Activated T-cell treated with anti-CD3 and anti-CD28 coated beads, Interleukin-2, amount 50 U/mL, for 24 hours (primary cell): ENCODE measurements around the gene TMEM151A.

Experiments used
- DNase-seq: peaks from one replicate; pipeline ENCODE4 v3.0.0-alpha.2; 2020
- H3K27ac Mint-ChIP-seq: 2 replicates; pipeline ENCODE4 v1.8.0; 2020; ENCODE audit warnings: mild to moderate bottlenecking, mixed read lengths
- H3K27me3 Mint-ChIP-seq: 2 replicates; pipeline ENCODE4 v1.8.0; 2020; ENCODE audit warnings: mixed read lengths
- H3K36me3 Mint-ChIP-seq: 2 replicates; pipeline ENCODE4 v1.8.0; 2020; ENCODE audit warnings: low read depth, mixed read lengths
- H3K4me1 Mint-ChIP-seq: 2 replicates; pipeline ENCODE4 v1.8.0; 2020; ENCODE audit warnings: low read depth, mixed read lengths
- H3K4me3 Mint-ChIP-seq: 2 replicates; pipeline ENCODE4 v1.8.0; 2020; ENCODE audit warnings: mild to moderate bottlenecking, moderate library complexity, mixed read lengths
- H3K9me3 Mint-ChIP-seq: 2 replicates; pipeline ENCODE4 v1.8.0; 2020; ENCODE audit warnings: mixed read lengths

The TMEM151A gene

DNA sequence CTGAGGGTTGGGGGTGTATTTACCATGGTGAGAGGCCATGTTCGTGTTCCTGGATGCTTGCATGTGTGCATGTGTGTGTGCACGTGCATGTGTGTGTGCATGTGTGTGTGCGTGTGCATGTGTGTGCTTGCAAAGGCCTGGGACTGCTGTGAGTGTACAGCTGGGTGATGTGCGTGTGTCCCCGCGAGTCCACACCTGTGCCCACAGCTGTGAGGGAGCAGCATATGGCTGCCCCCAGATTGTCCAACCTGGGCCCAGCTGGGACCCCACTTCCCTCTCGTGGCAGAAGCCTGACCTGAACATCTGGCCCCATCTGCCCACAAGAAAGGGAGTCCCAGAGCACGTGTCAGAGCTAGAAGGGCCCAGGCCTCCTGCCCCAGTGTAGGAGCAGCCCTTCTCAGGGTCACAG lies 33.6 kb downstream of the TMEM151A start:
- no peaks in the 10 kb centered on the region for H3K9me3 Mint-ChIP-seq
- H3K27ac Mint-ChIP-seq, result peak overlapping the region; percentile 64
- H3K4me1 Mint-ChIP-seq, result peaks cover 48% of the 10 kb centered on the region
- no peaks in the 10 kb centered on the region for H3K36me3 Mint-ChIP-seq
- DNase-seq, result no peak
- no peak overlapping the region for H3K4me3 Mint-ChIP-seq
- no peaks in the 10 kb centered on the region for H3K27me3 Mint-ChIP-seq

DNA sequence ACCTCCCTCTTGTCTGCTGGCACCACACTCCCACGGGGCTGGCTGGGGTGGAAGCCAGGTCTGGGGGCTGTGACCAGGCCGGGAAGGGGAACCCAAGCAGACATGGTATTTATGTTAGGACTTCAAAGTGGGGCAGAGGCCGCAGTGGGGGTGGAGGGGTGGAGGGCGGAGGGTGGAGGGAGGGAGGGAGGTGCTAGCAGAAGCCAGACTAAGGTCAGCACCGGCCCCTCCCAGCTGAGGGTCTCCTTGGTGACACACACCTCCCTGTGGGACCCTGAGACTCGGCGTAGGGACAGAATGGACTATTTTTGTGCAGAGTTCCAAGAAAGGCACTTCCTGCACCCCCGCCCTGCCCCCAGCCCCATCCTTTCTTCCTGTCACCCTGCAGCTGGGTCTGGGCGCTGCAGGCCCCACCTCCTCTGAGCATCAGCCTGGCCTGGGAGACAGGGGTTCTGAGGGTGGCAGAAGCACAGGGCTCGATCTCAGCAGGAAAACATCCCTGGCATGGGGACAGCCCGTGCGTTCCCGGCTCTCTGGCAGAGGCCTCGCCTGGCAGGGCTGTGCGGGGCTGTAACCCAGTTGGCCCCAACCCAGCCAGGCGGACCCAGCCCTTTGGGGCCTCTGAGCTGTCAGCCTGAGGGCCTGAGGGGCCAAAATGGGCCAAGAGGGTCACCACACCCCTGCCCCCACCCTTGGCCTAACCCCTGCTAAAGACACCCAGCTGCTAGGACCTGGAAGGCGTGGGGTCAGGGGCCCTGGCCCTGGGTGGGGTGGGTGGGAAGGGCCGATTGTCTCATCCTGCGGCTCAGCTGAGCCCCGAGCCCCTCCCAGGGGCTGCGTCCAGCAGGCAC lies 34.8 kb downstream of the TMEM151A start:
- peak overlapping the region; percentile 64 for H3K27ac Mint-ChIP-seq
- no peak overlapping the region for H3K4me3 Mint-ChIP-seq
- peak; percentile 66 for DNase-seq
- H3K9me3 Mint-ChIP-seq, result no peaks in the 10 kb centered on the region
- no peaks in the 10 kb centered on the region for H3K36me3 Mint-ChIP-seq
- H3K27me3 Mint-ChIP-seq, result no peaks in the 10 kb centered on the region
- peaks cover 48% of the 10 kb centered on the region for H3K4me1 Mint-ChIP-seq

DNA sequence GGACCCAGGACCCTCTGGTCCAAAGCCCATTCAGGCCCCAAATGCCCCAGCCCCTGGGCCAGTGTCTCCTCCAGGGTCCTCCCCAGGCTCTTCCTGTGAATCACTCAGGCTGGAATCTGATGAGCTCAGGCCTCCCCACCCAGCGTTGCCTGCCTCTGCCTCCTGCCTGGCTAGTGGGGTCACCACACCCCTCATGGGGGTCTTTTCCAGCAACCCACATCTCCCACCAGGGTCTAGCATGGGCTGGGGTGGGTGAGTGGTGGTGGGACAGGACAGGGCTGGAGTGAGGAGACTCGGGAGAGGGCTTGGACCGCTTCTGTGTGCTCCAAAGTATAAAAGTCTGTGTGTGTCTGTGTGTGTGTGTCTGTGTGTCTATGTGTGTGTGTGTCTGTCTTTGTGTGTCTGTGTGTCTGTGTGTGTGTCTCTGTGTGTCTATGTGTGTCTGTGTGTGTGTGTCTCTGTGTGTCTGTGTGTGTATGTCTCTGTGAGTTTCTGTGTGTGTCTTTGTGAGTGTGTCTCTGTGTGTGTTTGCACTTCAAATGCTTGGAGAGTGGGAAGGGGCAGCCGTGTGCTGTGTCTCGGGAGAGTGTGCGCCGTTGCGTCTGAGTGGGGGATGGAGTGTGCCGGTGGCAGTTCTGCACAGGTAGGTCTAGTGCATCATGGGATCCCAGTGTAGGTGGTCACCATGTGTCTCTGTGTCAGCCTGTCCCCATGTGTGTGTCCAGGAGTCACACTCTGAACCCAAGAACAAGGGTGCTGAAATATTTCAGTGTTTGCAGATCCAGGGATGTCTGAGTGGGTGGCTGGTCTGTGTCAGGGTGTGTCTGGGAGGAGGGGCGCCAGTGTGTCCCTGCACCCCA lies 35.7 kb downstream of the TMEM151A start:
- Mint-ChIP-seq H3K9me3 (no peaks in the 10 kb centered on the region), H3K36me3 (no peaks in the 10 kb centered on the region), H3K27ac (peak overlapping the region; percentile 50), H3K4me1 (peaks cover 46% of the 10 kb centered on the region), H3K27me3 (no peaks in the 10 kb centered on the region), H3K4me3 (no peak overlapping the region)
- DNase-seq, result no peak

DNA sequence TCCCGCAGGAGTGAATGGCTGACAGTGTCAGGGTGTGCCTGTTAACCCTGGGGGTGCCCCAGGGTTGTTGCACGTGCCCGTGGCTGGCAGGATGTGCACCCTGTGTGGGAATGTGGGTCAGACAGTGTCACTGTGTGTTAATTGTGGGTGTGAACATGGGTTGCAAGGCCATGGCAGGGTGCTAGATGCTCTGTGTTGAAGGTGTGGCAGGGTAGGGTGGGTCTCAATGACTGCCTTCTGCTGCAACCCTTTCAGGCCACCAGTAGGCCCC lies 36.3 kb downstream of the TMEM151A start:
- Mint-ChIP-seq H3K9me3 (no peaks in the 10 kb centered on the region), H3K27me3 (no peaks in the 10 kb centered on the region), H3K4me1 (peaks cover 43% of the 10 kb centered on the region), H3K27ac (peak overlapping the region; percentile 50), H3K36me3 (no peaks in the 10 kb centered on the region), H3K4me3 (no peak overlapping the region)
- DNase-seq, result no peak

DNA sequence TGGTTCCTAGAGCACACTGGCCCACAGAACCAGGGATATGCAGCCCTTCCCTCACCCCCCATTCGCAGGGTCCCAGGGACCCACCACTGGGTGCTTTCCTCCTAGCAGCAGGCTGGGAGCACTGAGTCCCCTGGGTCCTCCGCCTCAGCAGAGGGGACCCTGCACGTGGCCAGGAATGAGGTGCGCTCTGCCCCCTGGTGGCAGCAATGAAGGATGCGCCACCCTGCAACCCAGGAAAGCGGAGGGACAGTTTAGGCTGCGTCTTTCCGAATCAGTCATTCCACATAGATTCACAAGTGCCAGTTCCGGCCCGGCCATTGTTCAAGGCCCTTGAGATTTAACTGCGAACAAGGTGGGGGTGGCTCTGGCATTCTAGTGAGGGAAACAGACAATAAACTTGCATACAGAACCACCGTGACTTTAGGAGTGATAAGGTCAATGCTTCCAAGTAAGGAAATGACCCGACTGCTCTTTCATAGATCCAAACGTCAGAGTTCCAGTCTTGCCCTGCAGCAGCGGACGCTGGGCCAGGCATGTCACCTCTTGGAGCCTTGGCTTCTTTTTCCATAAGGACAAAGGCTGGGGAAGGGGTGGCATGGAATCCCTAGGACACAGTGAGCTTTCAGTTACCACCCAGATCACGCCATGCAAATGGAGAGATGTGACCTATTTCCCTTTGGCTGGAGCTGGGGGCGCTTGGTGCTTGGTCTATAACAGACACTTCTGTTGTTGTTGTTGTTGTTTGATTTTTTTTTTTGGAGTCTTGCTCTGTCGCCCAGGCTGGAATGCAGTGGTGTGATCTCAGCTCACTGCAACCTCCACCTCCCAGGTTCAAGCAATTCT lies 36.8 kb downstream of the TMEM151A start:
- H3K4me1 Mint-ChIP-seq, result peaks cover 43% of the 10 kb centered on the region
- peak; percentile 91 for DNase-seq
- peak overlapping the region; percentile 41 for H3K4me3 Mint-ChIP-seq
- no peaks in the 10 kb centered on the region for H3K9me3 Mint-ChIP-seq
- no peaks in the 10 kb centered on the region for H3K36me3 Mint-ChIP-seq
- H3K27me3 Mint-ChIP-seq, result no peaks in the 10 kb centered on the region
- H3K27ac Mint-ChIP-seq, result peak overlapping the region; percentile 50

DNA sequence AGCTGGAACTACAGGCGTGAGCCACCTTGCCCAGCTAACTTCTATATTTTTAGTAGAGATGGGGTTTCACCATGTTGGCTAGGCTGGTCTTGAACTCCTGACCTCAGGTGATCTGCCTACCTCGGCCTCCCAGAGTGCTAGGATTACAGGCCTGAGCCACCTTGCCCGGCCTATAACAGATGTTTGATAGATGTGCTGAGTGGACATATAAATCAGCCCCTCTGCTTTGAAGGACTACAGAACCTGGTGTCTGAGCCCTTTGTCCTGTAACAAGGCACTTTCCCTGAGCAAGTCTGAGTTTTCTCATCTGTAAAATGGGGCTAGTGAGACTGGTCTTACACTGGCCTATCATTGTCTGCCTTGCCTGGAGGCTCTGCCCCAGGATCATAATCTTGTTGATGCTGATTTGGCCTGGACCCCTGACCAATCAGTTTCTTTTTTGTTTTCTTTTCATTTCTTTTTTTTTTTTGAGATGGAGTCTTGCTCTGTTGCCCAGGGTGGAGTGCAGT lies 37.5 kb downstream of the TMEM151A start:
- no peak for DNase-seq
- H3K27me3 Mint-ChIP-seq, result no peaks in the 10 kb centered on the region
- H3K9me3 Mint-ChIP-seq, result no peaks in the 10 kb centered on the region
- no peaks in the 10 kb centered on the region for H3K36me3 Mint-ChIP-seq
- H3K4me1 Mint-ChIP-seq, result peaks cover 40% of the 10 kb centered on the region
- no peak overlapping the region for H3K27ac Mint-ChIP-seq
- no peak overlapping the region for H3K4me3 Mint-ChIP-seq

DNA sequence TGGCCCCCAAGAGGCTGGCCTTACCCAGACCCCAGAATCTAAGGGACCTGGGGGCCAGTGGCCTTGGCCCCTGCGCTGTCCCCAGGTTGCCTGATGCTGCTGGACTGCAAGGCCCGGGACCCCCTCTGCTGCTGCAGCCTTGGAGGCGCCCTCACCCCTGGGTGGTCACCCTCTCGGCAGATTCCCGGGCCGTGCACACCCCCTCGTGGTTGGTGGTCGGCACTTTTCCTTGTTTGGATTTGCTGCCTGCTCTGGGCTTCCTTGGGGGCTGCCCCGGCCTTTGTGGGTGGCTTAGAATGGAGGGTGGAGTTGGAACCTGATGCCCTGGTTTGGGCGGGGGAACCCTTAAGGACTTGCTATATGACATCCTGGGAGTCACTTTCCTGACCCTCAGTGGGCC lies 39.2 kb downstream of the TMEM151A start:
- Mint-ChIP-seq H3K4me1 (peaks cover 32% of the 10 kb centered on the region), H3K27ac (no peak overlapping the region), H3K9me3 (no peaks in the 10 kb centered on the region), H3K4me3 (no peak overlapping the region), H3K27me3 (no peaks in the 10 kb centered on the region), H3K36me3 (no peaks in the 10 kb centered on the region)
- DNase-seq, result no peak

DNA sequence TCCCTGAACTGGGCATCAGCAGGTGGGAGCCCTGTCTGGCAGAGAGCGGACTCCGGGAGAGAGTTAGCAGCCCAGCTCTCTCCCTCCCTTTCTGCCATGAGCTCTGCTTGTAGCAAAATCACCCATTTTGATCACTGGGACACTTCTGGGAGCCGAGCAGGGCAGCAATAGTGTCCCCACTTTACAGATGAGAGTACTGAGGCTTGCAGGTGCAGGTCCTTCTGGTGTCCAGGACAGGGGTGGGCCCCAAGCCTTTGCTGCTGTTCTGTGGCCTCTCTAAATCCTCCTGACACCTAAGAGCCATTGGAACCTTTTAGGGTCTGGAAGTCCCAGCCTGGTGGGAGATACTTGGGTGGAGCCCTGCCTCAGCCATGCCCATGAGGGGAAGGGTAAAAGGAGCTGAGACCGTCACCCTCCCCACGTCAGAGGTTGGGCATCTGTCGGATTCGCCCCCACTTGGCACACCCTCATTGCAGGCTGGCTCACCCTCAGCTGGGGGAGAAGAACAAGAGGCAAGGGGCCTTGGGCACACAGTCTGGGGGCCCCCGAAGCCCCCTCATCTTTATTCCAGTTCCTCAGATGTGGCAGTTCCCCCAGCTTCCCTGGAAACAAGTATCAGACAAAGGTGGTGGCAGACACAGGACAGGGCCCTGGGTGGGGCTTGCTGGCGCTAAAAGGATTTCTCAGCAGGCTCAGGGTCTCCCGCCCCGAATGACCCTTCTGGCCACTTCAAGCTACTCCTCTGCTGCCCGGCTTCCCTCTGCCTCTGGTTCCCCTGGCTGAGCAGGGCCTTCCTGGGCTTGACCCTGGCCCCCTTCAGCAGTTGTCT lies 40.1 kb downstream of the TMEM151A start:
- no peaks in the 10 kb centered on the region for H3K9me3 Mint-ChIP-seq
- DNase-seq, result no peak
- no peak overlapping the region for H3K4me3 Mint-ChIP-seq
- H3K27me3 Mint-ChIP-seq, result no peaks in the 10 kb centered on the region
- H3K36me3 Mint-ChIP-seq, result peaks cover 2% of the 10 kb centered on the region
- H3K4me1 Mint-ChIP-seq, result peaks cover 33% of the 10 kb centered on the region
- H3K27ac Mint-ChIP-seq, result no peak overlapping the region

DNA sequence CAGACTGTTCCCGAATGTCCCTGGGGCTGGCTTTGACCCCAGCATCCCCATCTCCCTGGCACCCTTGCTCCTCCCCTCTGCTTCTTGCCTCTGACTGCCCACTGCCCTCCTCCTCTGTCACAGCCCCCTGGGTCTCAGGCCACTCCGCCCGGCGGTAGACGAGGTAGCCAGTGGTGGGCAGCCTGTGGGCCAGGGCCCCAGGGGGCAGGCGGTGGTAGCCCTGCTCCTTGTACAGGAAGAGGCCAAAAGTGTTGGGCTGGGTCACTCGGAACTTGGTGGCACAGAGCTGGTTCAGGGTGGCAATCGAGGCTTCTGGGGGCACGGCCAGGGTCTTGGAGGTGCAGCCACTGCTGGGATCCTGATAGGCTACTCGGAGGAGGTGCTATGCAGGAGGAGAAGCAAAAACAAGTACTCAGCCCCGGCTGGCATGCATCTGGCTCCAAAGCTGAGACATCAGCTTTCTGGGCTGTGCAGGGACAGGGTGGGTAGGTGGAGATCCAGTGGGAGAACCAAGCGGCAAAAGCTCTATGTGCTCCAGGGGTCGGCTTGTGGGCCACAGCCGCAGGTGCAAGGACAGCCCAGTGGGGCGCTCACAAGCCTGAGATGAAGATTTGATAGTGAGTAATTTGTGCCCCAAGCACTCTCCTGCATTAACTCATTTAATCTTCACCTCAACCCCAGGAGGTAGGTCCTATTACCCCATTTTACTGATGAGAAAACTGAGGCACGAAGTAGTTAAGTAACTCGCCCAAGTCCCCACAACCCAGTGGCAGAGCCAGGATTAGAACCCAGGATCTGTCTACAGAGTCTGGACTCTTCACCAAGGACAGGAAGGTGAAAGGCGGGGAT lies 40.9 kb downstream of the TMEM151A start:
- Mint-ChIP-seq H3K9me3 (no peaks in the 10 kb centered on the region), H3K4me1 (peaks cover 34% of the 10 kb centered on the region), H3K27ac (no peak overlapping the region), H3K4me3 (no peak overlapping the region), H3K27me3 (no peaks in the 10 kb centered on the region), H3K36me3 (peaks cover 11% of the 10 kb centered on the region)
- DNase-seq, result no peak

DNA sequence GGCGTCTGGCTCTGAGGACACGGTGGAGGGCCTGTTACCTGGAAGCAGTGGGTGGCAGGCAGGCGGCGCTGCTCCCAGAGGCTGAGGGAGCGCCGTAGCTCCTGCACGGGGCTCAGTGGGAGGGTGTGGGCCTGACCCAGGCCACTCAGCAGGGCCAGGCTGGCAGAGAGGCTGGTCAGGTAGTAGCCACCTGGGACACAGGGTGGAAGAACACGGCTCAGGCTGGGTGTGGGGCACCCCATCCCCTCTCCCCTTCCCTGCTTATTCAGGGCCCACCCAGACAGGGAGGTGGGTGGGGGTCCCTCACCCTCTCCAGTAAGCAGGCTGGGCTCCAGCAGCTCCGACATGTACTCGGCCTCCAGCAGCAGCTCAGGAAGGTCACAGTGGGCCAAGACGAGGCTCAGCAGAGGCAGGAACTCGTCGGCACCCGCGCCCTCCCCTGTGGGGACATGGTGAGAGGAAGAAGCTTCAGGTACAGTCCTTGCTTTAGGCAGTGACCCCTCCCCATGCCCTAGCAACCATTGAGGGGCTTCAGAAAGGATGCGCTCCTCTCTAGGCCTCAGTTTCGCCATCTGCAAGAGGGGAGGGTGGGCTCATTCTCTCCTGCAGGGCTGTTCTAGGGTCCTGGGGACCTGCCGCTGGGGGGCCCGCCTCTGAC lies 41.7 kb downstream of the TMEM151A start:
- H3K27ac Mint-ChIP-seq, result no peak overlapping the region

DNA sequence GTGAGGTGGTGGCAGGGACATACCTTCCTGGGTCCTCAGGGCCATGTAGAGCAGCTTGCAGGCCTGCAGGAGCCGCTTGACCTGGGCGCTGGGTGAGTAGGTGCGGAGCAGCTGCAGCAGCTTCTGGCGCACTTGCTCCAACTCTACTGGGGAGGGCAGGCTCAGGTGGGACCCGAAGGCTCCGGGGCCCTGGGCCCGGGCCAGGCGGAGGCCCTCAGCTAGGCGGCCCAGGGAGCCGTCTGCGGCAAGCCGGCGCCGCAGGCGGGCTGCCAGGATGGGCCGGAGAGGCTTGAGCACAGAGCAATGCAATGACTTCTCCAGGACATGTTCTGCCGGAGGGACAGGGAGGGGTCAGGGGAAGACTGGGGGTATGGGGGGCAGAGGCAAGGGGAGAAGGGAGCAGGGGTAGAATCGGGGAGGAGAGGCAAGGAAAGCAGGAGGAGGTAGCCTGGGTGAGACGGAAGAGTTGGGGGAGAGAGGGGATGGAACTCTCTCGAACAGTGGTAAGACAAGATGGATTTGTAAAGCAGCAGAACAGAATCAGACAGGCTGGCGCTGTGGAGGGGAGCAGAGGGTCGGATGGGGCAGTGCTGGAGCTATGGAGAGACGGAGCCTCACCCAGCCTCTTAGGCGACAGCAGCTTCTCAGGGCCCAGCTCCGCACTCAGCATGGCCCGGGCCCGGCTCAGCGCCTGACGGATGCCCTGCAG lies 42.4 kb downstream of the TMEM151A start:
- Mint-ChIP-seq H3K4me1 (peaks cover 28% of the 10 kb centered on the region), H3K4me3 (no peak overlapping the region), H3K27me3 (no peaks in the 10 kb centered on the region), H3K36me3 (peaks cover 22% of the 10 kb centered on the region), H3K27ac (no peak overlapping the region), H3K9me3 (no peaks in the 10 kb centered on the region)
- no peak for DNase-seq

More for the DNA sequence above, 41.7 kb downstream of the TMEM151A start:
- H3K27me3 Mint-ChIP-seq, result no peaks in the 10 kb centered on the region
- peaks cover 15% of the 10 kb centered on the region for H3K36me3 Mint-ChIP-seq
- no peaks in the 10 kb centered on the region for H3K9me3 Mint-ChIP-seq
- no peak for DNase-seq
- no peak overlapping the region for H3K4me3 Mint-ChIP-seq
- peaks cover 31% of the 10 kb centered on the region for H3K4me1 Mint-ChIP-seq
